NCI-H510A treated with DMSO at 0.1 percent for 48 hours (cell line): Measurements from ENCODE around the gene CFAP97.
A peak's percentile ranks its signal among the peaks of the same experiment; 100 is the strongest.
"Not testable (repeated sequence)": the region's sequence is repeated elsewhere in the genome, so short reads cannot be mapped to it uniquely, and the experiment has no call there.

Experiments
- DNase-seq: peaks from one replicate; lab custom pipeline; 2025; lab: John Stamatoyannopoulos, UW

The CFAP97 gene

GRCh38 chr4:185141777-185142176 is 62.0 kb downstream of the CFAP97 start:
- DNase-seq, result no peak

GRCh38 chr4:185139736-185140135 is 64.1 kb downstream of the CFAP97 start:
- no peak for DNase-seq

GRCh38 chr4:185138161-185138560 is 65.6 kb downstream of the CFAP97 start:
- no peak for DNase-seq

- no peak for DNase-seq
Observed at GRCh38 chr4:185137233-185137925, 66.4 kb downstream of the CFAP97 start.

GRCh38 chr4:185134307-185134869 is 69.4 kb downstream of the CFAP97 start:
- peak; percentile 58 for DNase-seq

- peak; percentile 26 for DNase-seq
Observed at GRCh38 chr4:185128272-185129119, 75.3 kb downstream of the CFAP97 start.

- peak; percentile 39 for DNase-seq
Observed at GRCh38 chr4:185127021-185127925, 76.5 kb downstream of the CFAP97 start.

GRCh38 chr4:185124006-185124405 is 79.8 kb downstream of the CFAP97 start:
- DNase-seq, result no peak

GRCh38 chr4:185122681-185123345 is 81.0 kb downstream of the CFAP97 start:
- DNase-seq, result peak; percentile 6

- no peak for DNase-seq
Observed at GRCh38 chr4:185120631-185120946, 83.2 kb downstream of the CFAP97 start.

GRCh38 chr4:185119927-185120630 is 83.7 kb downstream of the CFAP97 start:
- no peak for DNase-seq

- DNase-seq, result not testable (repeated sequence)
Observed at GRCh38 chr4:185119467-185119866, 84.3 kb downstream of the CFAP97 start.

GRCh38 chr4:185118876-185119275 is 84.9 kb downstream of the CFAP97 start:
- no peak for DNase-seq

- no peak for DNase-seq
Observed at GRCh38 chr4:185117300-185117934, 86.4 kb downstream of the CFAP97 start.

GRCh38 chr4:185115827-185116232 is 88.0 kb downstream of the CFAP97 start:
- DNase-seq, result peak; percentile 56

GRCh38 chr4:185113340-185113739 is 90.5 kb downstream of the CFAP97 start:
- DNase-seq, result no peak

- DNase-seq, result no peak
Observed at GRCh38 chr4:185112104-185112503, 91.7 kb downstream of the CFAP97 start.

GRCh38 chr4:185110375-185110823 is 93.4 kb downstream of the CFAP97 start:
- DNase-seq, result no peak

- DNase-seq, result no peak
Observed at GRCh38 chr4:185109736-185110135, 94.1 kb downstream of the CFAP97 start.
